Measurements from ENCODE around the gene MYL2. TPM values are rescaled to one million over a fixed set of nuclear protein-coding genes. Genes with fewer than 3 reads are reported as not detected.

The MYL2 gene
- total RNA-seq, 5 donors from 2014 or later (not counting 1 experiment from before 2014, with no cell fraction given): not detected

DNA sequence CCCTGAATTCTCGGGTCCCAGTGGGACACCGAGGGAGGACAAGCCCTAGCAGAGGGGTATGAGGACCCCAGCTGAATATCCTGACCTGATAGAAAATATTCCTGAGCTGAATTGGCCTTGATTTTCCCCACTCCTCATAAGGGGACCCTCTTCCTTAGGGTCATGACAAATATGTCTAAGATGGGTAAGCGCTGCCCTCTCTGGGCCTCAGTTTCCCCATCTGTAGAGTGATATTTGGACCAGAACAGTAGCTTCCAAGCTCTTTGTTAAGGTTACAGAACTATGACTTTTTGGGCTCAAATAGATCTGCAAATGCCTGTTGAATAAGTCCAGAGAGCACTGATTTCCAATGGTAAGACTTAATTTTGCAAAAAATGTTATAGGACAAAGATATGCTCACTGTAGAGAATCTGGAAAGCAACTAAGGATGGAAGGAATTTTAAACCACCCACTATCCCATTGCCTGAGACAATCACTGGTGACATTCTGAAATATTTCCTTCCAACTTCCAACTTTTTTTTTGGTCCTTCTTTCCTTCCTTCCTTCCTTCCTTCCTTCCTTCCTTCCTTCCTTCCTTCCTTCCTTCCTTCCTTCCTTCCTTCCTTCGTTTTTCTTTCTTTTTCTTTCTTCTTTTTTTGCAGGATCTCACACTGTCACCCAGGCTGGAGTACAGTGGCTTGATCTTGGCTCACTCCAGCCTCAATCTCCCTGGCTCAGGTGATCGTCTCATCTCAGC lies 32.0 kb downstream of the MYL2 start:
- DNase-seq: no peak
- CTCF ChIA-PET: interaction anchor here (0.5 to 1.7 kb wide), 10 partner anchors 9 to 788 kb away, joined by 3 to 14 read pairs (median 4); partner anchors contain the start of gene ARPC3 (in 1 of the 2)
- peaks cover 0 to 3% of the 10 kb centered on the region in 2 donors for H3K27me3 Mint-ChIP-seq
- H3K4me1 Mint-ChIP-seq: peaks cover 5 to 8% (median 6%) of the 10 kb centered on the region in 3 donors
- H3K4me3 Mint-ChIP-seq: peak overlapping the region; percentile 14 to 89 (median 85)
- H3K9me3 ChIP-seq: no peaks in the 10 kb centered on the region
- no peaks in the 10 kb centered on the region for H3K9me3 Mint-ChIP-seq
- H3K27ac ChIP-seq (ENCODE audit: low read length): no peak overlapping the region
- 100% methylated on average over 1 of the region's 5 CpGs for WGBS (ENCODE audit: insufficient coverage)
- H3K27ac Mint-ChIP-seq: no peak overlapping the region
- no peaks in the 10 kb centered on the region for H3K36me3 Mint-ChIP-seq
- POLR2A ChIA-PET: no interaction called here
- no peaks in the 10 kb centered on the region for H3K36me3 ChIP-seq (ENCODE audit: control insufficient read depth in 2 of 2, extremely low read depth in 1 of 2, insufficient read depth in 1 of 2, low read length in 1 of 2)
- H3K4me1 ChIP-seq (ENCODE audit: control insufficient read depth in 1 of 2, extremely low read depth in 1 of 2, insufficient read depth in 2 of 2, low read length in 2 of 2): peaks cover 0 to 13% of the 10 kb centered on the region in 2 experiments
- H3K4me3 ChIP-seq (ENCODE audit: control insufficient read depth in 1 of 2, extremely low read depth in 1 of 2, low read length in 1 of 2): peak overlapping the region in 1 of 2 donors; percentile 47
- peak in 3 of 4 experiments; percentile 8 to 39 (median 25) for ATAC-seq (replicated peaks in 1 of 4)
- peaks cover 0 to 15% of the 10 kb centered on the region in 2 experiments for H3K27me3 ChIP-seq (replicated peaks in 1 of 2; ENCODE audit: control insufficient read depth in 2 of 2, extremely low read depth in 1 of 2, insufficient read depth in 2 of 2, low read length in 1 of 2)

- H3K27me3 Mint-ChIP-seq: no peaks in the 10 kb centered on the region
- peaks cover 5 to 8% (median 6%) of the 10 kb centered on the region in 3 donors for H3K4me1 Mint-ChIP-seq
- Histone ChIP-seq H3K36me3 (ENCODE audit: control insufficient read depth in 2 of 2, extremely low read depth in 1 of 2, insufficient read depth in 1 of 2, low read length in 1 of 2) (no peaks in the 10 kb centered on the region), H3K27me3 (replicated peaks in 1 of 2; ENCODE audit: control insufficient read depth in 2 of 2, extremely low read depth in 1 of 2, insufficient read depth in 2 of 2, low read length in 1 of 2) (peaks cover 0 to 5% of the 10 kb centered on the region in 2 experiments), H3K4me3 (ENCODE audit: control insufficient read depth in 1 of 2, extremely low read depth in 1 of 2, low read length in 1 of 2) (no peak overlapping the region), H3K9me3 (no peaks in the 10 kb centered on the region), H3K27ac (ENCODE audit: low read length) (no peak overlapping the region), H3K4me1 (ENCODE audit: control insufficient read depth in 1 of 2, extremely low read depth in 1 of 2, insufficient read depth in 2 of 2, low read length in 2 of 2) (peaks cover 0 to 13% of the 10 kb centered on the region in 2 experiments)
- H3K4me3 Mint-ChIP-seq: no peak overlapping the region
- 82% methylated on average over 2 of the region's 6 CpGs for WGBS (ENCODE audit: insufficient coverage)
- H3K9me3 Mint-ChIP-seq: no peaks in the 10 kb centered on the region
- H3K36me3 Mint-ChIP-seq: no peaks in the 10 kb centered on the region
- ATAC-seq (replicated peaks in 1 of 4): no peak
- DNase-seq: no peak
- ChIA-PET POLR2A (interaction anchor here in 1 of 2 donors (0.6 kb wide), 1 partner anchor 1314 kb away, joined by 5 read pairs; no protein-coding TSS in a partner anchor), CTCF (no interaction called here)
- no peak overlapping the region for H3K27ac Mint-ChIP-seq
These were observed 35.1 kb downstream of the MYL2 start for GRCh38 chr12:110885152-110885840.

DNA sequence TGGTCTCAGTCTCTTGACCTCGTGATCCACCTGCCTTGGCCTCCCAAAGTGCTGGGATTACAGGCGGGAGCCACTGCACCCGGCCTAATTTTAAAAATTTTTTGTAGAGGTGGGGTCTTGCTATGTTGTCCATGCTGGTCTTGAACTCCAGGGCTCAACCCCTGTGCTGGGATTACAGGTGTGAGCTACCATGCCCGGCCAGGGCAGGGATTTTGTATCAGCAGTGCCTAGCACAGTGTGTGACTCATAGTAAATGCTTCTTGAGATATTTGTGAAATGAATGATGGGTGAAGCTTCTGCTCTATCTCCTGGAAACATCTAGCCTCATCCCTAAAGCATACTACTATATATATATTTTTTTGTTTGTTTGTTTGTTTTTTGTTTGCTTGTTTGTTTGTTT lies 37.1 kb downstream of the MYL2 start:
- 90% methylated on average over 2 of the region's 4 CpGs for WGBS (ENCODE audit: insufficient coverage)
- Histone ChIP-seq H3K36me3 (ENCODE audit: control insufficient read depth in 2 of 2, extremely low read depth in 1 of 2, insufficient read depth in 1 of 2, low read length in 1 of 2) (no peaks in the 10 kb centered on the region), H3K27me3 (replicated peaks in 1 of 2; ENCODE audit: control insufficient read depth in 2 of 2, extremely low read depth in 1 of 2, insufficient read depth in 2 of 2, low read length in 1 of 2) (peaks cover 0 to 10% of the 10 kb centered on the region in 2 experiments), H3K27ac (ENCODE audit: low read length) (no peak overlapping the region), H3K4me3 (ENCODE audit: control insufficient read depth in 1 of 2, extremely low read depth in 1 of 2, low read length in 1 of 2) (no peak overlapping the region), H3K9me3 (no peaks in the 10 kb centered on the region), H3K4me1 (ENCODE audit: control insufficient read depth in 1 of 2, extremely low read depth in 1 of 2, insufficient read depth in 2 of 2, low read length in 2 of 2) (peaks cover 0 to 12% of the 10 kb centered on the region in 2 experiments)
- ATAC-seq (replicated peaks in 1 of 4): no peak
- Mint-ChIP-seq H3K4me3 (no peak overlapping the region), H3K27ac (no peak overlapping the region), H3K36me3 (no peaks in the 10 kb centered on the region), H3K9me3 (no peaks in the 10 kb centered on the region), H3K27me3 (peaks cover 3 to 5% of the 10 kb centered on the region in 2 donors), H3K4me1 (peaks cover 5 to 7% (median 6%) of the 10 kb centered on the region in 3 donors)
- DNase-seq: no peak
- POLR2A ChIA-PET: no interaction called here
- CTCF ChIA-PET: no interaction called here

DNA sequence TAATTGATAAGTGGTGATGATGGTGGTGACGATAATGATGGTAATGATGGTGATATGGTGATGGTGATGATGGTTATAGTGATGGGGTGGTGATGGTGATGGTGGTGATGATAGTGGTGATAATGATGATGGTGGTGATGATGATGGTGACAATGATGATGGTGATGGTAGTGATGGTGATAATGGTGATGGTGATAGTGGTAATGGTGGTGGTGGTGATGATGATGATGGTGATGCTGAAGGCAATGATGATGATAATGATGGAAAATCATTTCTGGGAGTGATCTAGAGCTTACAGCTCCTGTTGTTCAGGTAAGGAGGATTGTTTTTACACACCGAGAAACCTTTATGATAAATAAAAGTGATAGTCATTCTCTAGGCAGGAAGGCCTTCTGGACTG lies 39.7 kb downstream of the MYL2 start:
- DNase-seq: no peak
- ATAC-seq (replicated peaks in 1 of 4): no peak
- H3K27ac Mint-ChIP-seq: no peak overlapping the region
- Histone ChIP-seq H3K4me1 (ENCODE audit: control insufficient read depth in 1 of 2, extremely low read depth in 1 of 2, insufficient read depth in 2 of 2, low read length in 2 of 2) (no peaks in the 10 kb centered on the region), H3K27ac (ENCODE audit: low read length) (no peak overlapping the region), H3K9me3 (no peaks in the 10 kb centered on the region), H3K27me3 (replicated peaks in 1 of 2; ENCODE audit: control insufficient read depth in 2 of 2, extremely low read depth in 1 of 2, insufficient read depth in 2 of 2, low read length in 1 of 2) (peaks cover 0 to 17% of the 10 kb centered on the region in 2 experiments), H3K4me3 (ENCODE audit: control insufficient read depth in 1 of 2, extremely low read depth in 1 of 2, low read length in 1 of 2) (no peak overlapping the region), H3K36me3 (ENCODE audit: control insufficient read depth in 2 of 2, extremely low read depth in 1 of 2, insufficient read depth in 1 of 2, low read length in 1 of 2) (no peaks in the 10 kb centered on the region)
- ChIA-PET CTCF (no interaction called here), POLR2A (no interaction called here)
- peaks cover 5% of the 10 kb centered on the region in 2 donors for H3K27me3 Mint-ChIP-seq
- no peaks in the 10 kb centered on the region for H3K9me3 Mint-ChIP-seq
- H3K4me1 Mint-ChIP-seq: no peaks in the 10 kb centered on the region
- H3K4me3 Mint-ChIP-seq: no peak overlapping the region
- no peaks in the 10 kb centered on the region for H3K36me3 Mint-ChIP-seq
- WGBS (ENCODE audit: insufficient coverage): 44% methylated on average over 2 of the region's 2 CpGs

DNA sequence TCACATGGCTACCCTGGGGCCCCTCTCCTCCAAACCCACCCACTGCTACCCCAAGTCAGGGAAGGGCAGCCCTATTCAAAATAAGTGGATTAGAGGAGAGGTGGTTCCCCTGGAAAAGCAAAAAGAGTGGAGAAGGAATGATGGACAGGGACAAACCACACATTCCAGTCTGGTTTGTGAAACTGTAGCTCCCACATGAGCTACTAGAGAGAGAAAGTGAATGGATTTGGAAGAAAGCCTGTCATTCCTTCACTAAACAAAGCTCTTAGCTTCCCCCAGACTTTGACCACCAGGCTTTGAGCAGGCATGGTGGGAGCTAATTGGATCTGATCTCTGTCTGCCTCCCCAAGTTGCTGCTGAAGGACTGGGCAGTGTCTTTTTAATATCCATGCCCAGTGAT lies 45.6 kb downstream of the MYL2 start:
- ChIA-PET CTCF (interaction anchor here (0.5 to 0.6 kb wide), 2 partner anchors 11 to 631 kb away, joined by 3 read pairs; no protein-coding TSS in a partner anchor), POLR2A (no interaction called here)
- H3K4me1 ChIP-seq (ENCODE audit: control insufficient read depth in 1 of 2, extremely low read depth in 1 of 2, insufficient read depth in 2 of 2, low read length in 2 of 2): no peaks in the 10 kb centered on the region
- Mint-ChIP-seq H3K9me3 (no peaks in the 10 kb centered on the region), H3K4me1 (no peaks in the 10 kb centered on the region), H3K27ac (no peak overlapping the region), H3K4me3 (no peak overlapping the region), H3K36me3 (no peaks in the 10 kb centered on the region), H3K27me3 (peaks cover 14 to 15% of the 10 kb centered on the region in 2 donors)
- DNase-seq: no peak
- no peaks in the 10 kb centered on the region for H3K36me3 ChIP-seq (ENCODE audit: control insufficient read depth in 2 of 2, extremely low read depth in 1 of 2, insufficient read depth in 1 of 2, low read length in 1 of 2)
- H3K27ac ChIP-seq (ENCODE audit: low read length): no peak overlapping the region
- no peak overlapping the region for H3K4me3 ChIP-seq (ENCODE audit: control insufficient read depth in 1 of 2, extremely low read depth in 1 of 2, low read length in 1 of 2)
- ATAC-seq (replicated peaks in 1 of 4): no peak
- H3K27me3 ChIP-seq (replicated peaks in 1 of 2; ENCODE audit: control insufficient read depth in 2 of 2, extremely low read depth in 1 of 2, insufficient read depth in 2 of 2, low read length in 1 of 2): peaks cover 0 to 10% of the 10 kb centered on the region in 2 experiments
- H3K9me3 ChIP-seq: no peaks in the 10 kb centered on the region

- ATAC-seq (replicated peaks in 1 of 4) (no peak), DNase-seq (no peak)
- Histone ChIP-seq H3K4me3 (ENCODE audit: control insufficient read depth in 1 of 2, extremely low read depth in 1 of 2, low read length in 1 of 2) (no peak overlapping the region), H3K36me3 (ENCODE audit: control insufficient read depth in 2 of 2, extremely low read depth in 1 of 2, insufficient read depth in 1 of 2, low read length in 1 of 2) (no peaks in the 10 kb centered on the region), H3K4me1 (ENCODE audit: control insufficient read depth in 1 of 2, extremely low read depth in 1 of 2, insufficient read depth in 2 of 2, low read length in 2 of 2) (no peaks in the 10 kb centered on the region), H3K27me3 (replicated peaks in 1 of 2; ENCODE audit: control insufficient read depth in 2 of 2, extremely low read depth in 1 of 2, insufficient read depth in 2 of 2, low read length in 1 of 2) (peaks cover 0 to 6% of the 10 kb centered on the region in 2 experiments), H3K9me3 (no peaks in the 10 kb centered on the region), H3K27ac (ENCODE audit: low read length) (no peak overlapping the region)
- WGBS (ENCODE audit: insufficient coverage): no CpG with 5 or more reads among the region's 2 CpGs
- CTCF ChIA-PET: interaction anchor here (0.5 to 0.6 kb wide), 2 partner anchors 10 to 630 kb away, joined by 3 read pairs; no protein-coding TSS in a partner anchor
- no peaks in the 10 kb centered on the region for H3K4me1 Mint-ChIP-seq
- H3K27ac Mint-ChIP-seq: no peak overlapping the region
- POLR2A ChIA-PET: no interaction called here
- H3K36me3 Mint-ChIP-seq: no peaks in the 10 kb centered on the region
- no peak overlapping the region for H3K4me3 Mint-ChIP-seq
- H3K27me3 Mint-ChIP-seq: peaks cover 14 to 15% of the 10 kb centered on the region in 2 donors
- no peaks in the 10 kb centered on the region for H3K9me3 Mint-ChIP-seq
These were observed 46.0 kb downstream of the MYL2 start for GRCh38 chr12:110874351-110874750.
